ENCODE measurements around the gene DNMBP.

Gene DNMBP

GRCh38 chr10:99983280-99983988, 26.3 kb downstream of the DNMBP start:
- H3K36me3 Mint-ChIP-seq (ENCODE audit: low read depth), result no peaks in the 10 kb centered on the region
- H3K27ac Mint-ChIP-seq, result no peak overlapping the region
- no peaks in the 10 kb centered on the region for H3K27me3 Mint-ChIP-seq (ENCODE audit: low read depth)
- H3K9me3 Mint-ChIP-seq, result no peaks in the 10 kb centered on the region
- H3K4me3 Mint-ChIP-seq, result no peak overlapping the region
- peaks cover 2% of the 10 kb centered on the region for H3K4me1 Mint-ChIP-seq (ENCODE audit: low read depth)

GRCh38 chr10:99982728-99983127, 27.0 kb downstream of the DNMBP start:
- no peak overlapping the region for H3K4me3 Mint-ChIP-seq
- H3K27me3 Mint-ChIP-seq (ENCODE audit: low read depth), result peaks cover 4% of the 10 kb centered on the region
- no peaks in the 10 kb centered on the region for H3K36me3 Mint-ChIP-seq (ENCODE audit: low read depth)
- no peak overlapping the region for H3K27ac Mint-ChIP-seq
- H3K9me3 Mint-ChIP-seq, result no peaks in the 10 kb centered on the region
- peaks cover 2% of the 10 kb centered on the region for H3K4me1 Mint-ChIP-seq (ENCODE audit: low read depth)

DNA sequence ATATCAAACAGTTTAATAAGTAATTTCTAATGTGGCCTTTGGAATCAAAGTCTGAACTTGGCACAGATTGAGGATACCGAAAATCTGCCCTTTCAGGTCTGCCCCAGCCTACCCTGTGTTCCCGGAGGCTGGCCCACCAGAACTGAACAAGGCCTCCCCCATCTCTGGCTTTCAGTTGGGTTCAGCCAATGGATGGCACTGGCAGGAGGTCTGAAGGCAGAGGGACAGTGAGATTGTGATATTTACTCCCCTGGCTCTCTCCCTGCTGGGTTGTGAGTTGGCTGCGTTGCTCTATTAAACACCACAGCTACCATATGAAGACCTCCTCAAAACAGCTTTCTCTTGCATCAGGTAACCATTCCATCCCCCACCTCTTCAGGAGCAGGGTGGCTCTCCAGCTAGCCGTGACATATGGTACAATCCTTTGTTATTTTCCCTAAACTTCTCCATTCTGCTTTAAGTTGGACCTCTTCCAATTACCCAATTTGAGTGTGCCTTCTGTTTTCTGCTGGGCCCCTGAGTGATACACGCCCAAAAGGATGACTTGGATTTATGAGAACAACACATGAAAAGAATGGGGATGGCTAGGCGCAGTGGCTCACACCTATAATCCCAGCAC, 28.1 kb downstream of the DNMBP start:
- Mint-ChIP-seq H3K27ac (no peak overlapping the region), H3K36me3 (ENCODE audit: low read depth) (no peaks in the 10 kb centered on the region), H3K9me3 (no peaks in the 10 kb centered on the region), H3K4me3 (no peak overlapping the region), H3K27me3 (ENCODE audit: low read depth) (peaks cover 5% of the 10 kb centered on the region), H3K4me1 (ENCODE audit: low read depth) (peaks cover 2% of the 10 kb centered on the region)

GRCh38 chr10:99979066-99979685, 30.6 kb downstream of the DNMBP start:
- peaks cover 5% of the 10 kb centered on the region for H3K27me3 Mint-ChIP-seq (ENCODE audit: low read depth)
- no peak overlapping the region for H3K27ac Mint-ChIP-seq
- H3K4me3 Mint-ChIP-seq, result no peak overlapping the region
- peaks cover 2% of the 10 kb centered on the region for H3K4me1 Mint-ChIP-seq (ENCODE audit: low read depth)
- H3K9me3 Mint-ChIP-seq, result no peaks in the 10 kb centered on the region
- no peaks in the 10 kb centered on the region for H3K36me3 Mint-ChIP-seq (ENCODE audit: low read depth)

DNA sequence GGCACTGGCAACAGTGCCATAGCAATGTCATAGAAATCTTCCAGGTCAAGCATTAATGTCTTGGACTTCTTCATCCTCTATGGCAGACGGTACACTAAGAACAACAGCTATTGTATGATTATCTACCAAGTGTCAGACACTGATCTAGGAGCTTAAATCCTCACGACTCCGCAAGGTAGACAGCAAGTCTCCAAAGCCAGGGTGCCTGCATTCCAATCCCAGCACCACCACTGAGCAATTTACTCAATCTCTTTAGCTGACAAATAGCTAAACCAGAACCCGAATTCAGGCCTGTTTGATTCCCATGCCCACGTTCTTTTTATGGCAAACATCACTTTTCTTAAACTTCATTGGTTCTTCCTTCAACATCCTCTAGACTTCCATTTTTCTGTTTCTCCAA, 31.8 kb downstream of the DNMBP start:
- Mint-ChIP-seq H3K36me3 (ENCODE audit: low read depth) (no peaks in the 10 kb centered on the region), H3K4me1 (ENCODE audit: low read depth) (no peaks in the 10 kb centered on the region), H3K27ac (no peak overlapping the region), H3K27me3 (ENCODE audit: low read depth) (peaks cover 5% of the 10 kb centered on the region), H3K4me3 (no peak overlapping the region), H3K9me3 (no peaks in the 10 kb centered on the region)

GRCh38 chr10:99976886-99977665, 32.7 kb downstream of the DNMBP start:
- Mint-ChIP-seq H3K4me1 (ENCODE audit: low read depth) (no peaks in the 10 kb centered on the region), H3K27me3 (ENCODE audit: low read depth) (peaks cover 5% of the 10 kb centered on the region), H3K9me3 (no peaks in the 10 kb centered on the region), H3K36me3 (ENCODE audit: low read depth) (no peaks in the 10 kb centered on the region), H3K27ac (no peak overlapping the region), H3K4me3 (no peak overlapping the region)

DNA sequence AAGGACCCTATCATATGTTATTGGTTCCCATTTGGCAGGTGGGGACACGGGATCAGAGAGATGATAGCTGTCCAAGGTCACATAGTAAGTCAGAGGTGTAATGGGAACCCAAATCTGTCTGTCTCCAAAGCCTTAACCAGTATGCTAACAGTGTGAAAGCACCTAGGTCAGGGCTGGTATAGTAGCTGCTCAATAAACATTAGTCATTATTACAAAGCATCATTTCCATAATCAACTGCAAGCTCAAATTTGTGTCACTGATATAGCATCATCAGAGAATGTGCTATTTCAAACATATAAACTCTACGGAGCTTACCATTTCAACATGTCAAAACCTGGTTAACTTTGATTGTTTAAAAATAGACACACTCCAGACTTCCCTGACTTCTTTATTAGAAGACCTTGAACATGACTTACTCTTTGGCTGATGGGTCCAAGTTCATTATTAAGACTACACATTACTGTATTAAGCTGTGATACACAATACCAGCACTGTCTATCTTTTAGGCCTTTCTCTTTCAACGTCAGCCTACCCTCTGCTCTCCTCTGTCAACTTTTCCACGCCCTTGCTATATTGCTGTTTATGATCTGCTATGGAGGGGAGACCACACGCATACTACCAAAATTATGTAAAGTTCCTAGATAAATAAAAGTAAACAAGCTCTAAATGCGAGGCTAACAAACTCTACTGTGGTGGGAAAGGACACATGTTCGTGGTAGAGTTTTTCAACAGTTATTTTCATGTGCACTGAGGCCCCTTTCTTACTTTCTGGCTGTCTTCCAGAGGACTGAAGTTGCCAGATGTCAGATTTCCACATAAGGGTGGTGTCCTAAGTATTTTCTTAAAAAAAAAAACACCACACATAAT, 33.6 kb downstream of the DNMBP start:
- Mint-ChIP-seq H3K27ac (no peak overlapping the region), H3K9me3 (no peaks in the 10 kb centered on the region), H3K4me1 (ENCODE audit: low read depth) (no peaks in the 10 kb centered on the region), H3K27me3 (ENCODE audit: low read depth) (peaks cover 5% of the 10 kb centered on the region), H3K36me3 (ENCODE audit: low read depth) (no peaks in the 10 kb centered on the region), H3K4me3 (no peak overlapping the region)

DNA sequence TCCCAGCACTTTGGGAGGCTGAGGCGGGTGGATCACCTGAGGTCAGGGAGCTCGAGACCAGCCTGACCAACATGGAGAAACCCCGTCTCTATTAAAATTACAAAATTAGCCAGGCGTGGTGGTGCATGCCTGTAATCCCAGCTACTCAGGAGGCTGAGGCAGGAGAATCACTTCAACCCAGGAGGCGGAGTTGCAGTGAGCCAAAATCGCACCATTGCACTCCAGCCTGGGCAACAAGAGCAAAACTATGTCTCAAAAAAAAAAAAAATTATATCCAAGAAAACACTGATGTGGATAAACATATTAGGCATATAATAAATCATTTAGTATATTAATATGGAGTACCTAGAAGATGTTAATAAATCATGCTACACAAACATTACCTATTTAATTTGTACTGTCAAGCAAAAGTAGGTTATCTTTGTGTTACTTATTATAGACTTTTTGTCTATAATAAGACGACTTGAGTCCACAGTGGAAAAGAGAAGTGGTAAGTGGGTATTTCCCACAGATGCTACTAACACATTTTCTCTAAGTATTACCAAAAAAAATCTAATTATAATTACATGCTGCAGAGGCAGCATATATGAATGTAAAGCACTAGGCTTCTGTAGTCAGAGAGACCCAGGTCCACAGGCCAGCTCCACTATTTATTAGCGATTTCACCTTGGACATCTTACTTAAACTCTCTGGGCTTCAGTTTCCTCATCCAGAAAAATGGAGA, 34.5 kb downstream of the DNMBP start:
- Mint-ChIP-seq H3K36me3 (ENCODE audit: low read depth) (peaks cover 2% of the 10 kb centered on the region), H3K4me1 (ENCODE audit: low read depth) (no peaks in the 10 kb centered on the region), H3K9me3 (no peaks in the 10 kb centered on the region), H3K27me3 (ENCODE audit: low read depth) (peaks cover 5% of the 10 kb centered on the region), H3K27ac (no peak overlapping the region), H3K4me3 (no peak overlapping the region)

DNA sequence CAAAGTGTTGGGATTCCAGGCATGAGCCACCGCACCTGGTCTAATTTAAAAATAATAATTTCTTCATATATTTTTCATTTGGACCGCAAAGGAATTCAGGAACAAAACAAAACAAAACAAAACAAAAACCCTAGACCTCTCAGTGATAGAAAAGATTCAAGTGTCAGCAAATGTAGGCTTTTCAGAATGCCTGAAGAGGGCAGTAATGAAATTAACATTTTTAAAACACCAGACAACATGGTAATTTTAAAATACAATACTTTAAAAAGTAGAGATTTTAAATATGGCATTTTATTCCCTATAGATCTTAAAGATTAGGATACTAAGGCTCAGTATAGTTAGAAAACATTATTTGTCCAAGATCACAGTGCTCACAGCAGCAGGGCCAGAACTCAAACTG, 36.6 kb downstream of the DNMBP start:
- no peaks in the 10 kb centered on the region for H3K4me1 Mint-ChIP-seq (ENCODE audit: low read depth)
- peaks cover 5% of the 10 kb centered on the region for H3K27me3 Mint-ChIP-seq (ENCODE audit: low read depth)
- no peak overlapping the region for H3K27ac Mint-ChIP-seq
- peaks cover 2% of the 10 kb centered on the region for H3K36me3 Mint-ChIP-seq (ENCODE audit: low read depth)
- no peak overlapping the region for H3K4me3 Mint-ChIP-seq
- H3K9me3 Mint-ChIP-seq, result no peaks in the 10 kb centered on the region

- Mint-ChIP-seq H3K27ac (no peak overlapping the region), H3K9me3 (no peaks in the 10 kb centered on the region), H3K27me3 (ENCODE audit: low read depth) (no peaks in the 10 kb centered on the region), H3K4me3 (no peak overlapping the region), H3K4me1 (ENCODE audit: low read depth) (no peaks in the 10 kb centered on the region), H3K36me3 (ENCODE audit: low read depth) (peaks cover 2% of the 10 kb centered on the region)
Measured at GRCh38 chr10:99967961-99968360, 41.8 kb downstream of the DNMBP start.

GRCh38 chr10:99966306-99966705, 43.4 kb downstream of the DNMBP start:
- H3K27me3 Mint-ChIP-seq (ENCODE audit: low read depth), result no peaks in the 10 kb centered on the region
- H3K4me1 Mint-ChIP-seq (ENCODE audit: low read depth), result no peaks in the 10 kb centered on the region
- no peaks in the 10 kb centered on the region for H3K9me3 Mint-ChIP-seq
- H3K27ac Mint-ChIP-seq, result no peak overlapping the region
- H3K36me3 Mint-ChIP-seq (ENCODE audit: low read depth), result peaks cover 2% of the 10 kb centered on the region
- no peak overlapping the region for H3K4me3 Mint-ChIP-seq

GRCh38 chr10:99965700-99966099, 44.0 kb downstream of the DNMBP start:
- Mint-ChIP-seq H3K4me3 (no peak overlapping the region), H3K27me3 (ENCODE audit: low read depth) (no peaks in the 10 kb centered on the region), H3K27ac (no peak overlapping the region), H3K9me3 (no peaks in the 10 kb centered on the region), H3K36me3 (ENCODE audit: low read depth) (peaks cover 2% of the 10 kb centered on the region), H3K4me1 (ENCODE audit: low read depth) (no peaks in the 10 kb centered on the region)

- Mint-ChIP-seq H3K4me3 (no peak overlapping the region), H3K36me3 (ENCODE audit: low read depth) (no peaks in the 10 kb centered on the region), H3K4me1 (ENCODE audit: low read depth) (no peaks in the 10 kb centered on the region), H3K27me3 (ENCODE audit: low read depth) (no peaks in the 10 kb centered on the region), H3K27ac (no peak overlapping the region), H3K9me3 (no peaks in the 10 kb centered on the region)
Measured at GRCh38 chr10:99964791-99965190, 45.0 kb downstream of the DNMBP start.

Data from T-helper 1 cell treated with Interleukin-12 subunit alpha and Interleukin-12 subunit beta and Interleukin-4 antibody, amounts not matched to agents 30 μg/mL and 1 μg/mL, for 36 hours (primary cell).